ENCODE measurements around the gene AVL9. TPM values are rescaled to one million over a fixed set of nuclear protein-coding genes. Genes with fewer than 3 reads are reported as not detected.

The AVL9 gene
- total and polyA plus RNA-seq, 2 experiments from 2014 or later, result 14.0 to 55.7 TPM

DNA sequence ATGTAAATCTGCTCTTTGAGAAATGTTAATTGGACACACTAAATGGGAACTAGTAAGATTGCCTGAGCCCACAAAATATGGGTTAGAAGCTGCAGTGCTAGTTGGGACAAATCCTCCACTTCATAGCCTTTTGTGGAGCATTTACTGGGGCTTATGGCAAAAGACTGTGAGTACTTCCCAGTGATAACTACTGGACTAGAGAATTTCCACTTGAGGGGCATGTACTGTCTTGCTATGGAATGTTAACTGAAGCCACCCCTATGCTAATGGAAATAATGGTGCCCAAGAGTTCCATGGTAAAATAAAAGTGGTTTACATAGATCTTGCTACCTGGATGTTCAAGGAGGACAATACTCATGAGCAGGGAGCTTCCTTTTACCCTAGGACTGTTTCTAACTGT lies 29.3 kb downstream of the AVL9 start:
- Histone ChIP-seq H3K27ac (no peak overlapping the region), H4K20me1 (ENCODE audit: insufficient read depth, poor library complexity, severe bottlenecking) (peaks cover 8% of the 10 kb centered on the region), H2AFZ (no peak overlapping the region)

GRCh38 chr7:32525839-32526238 lies 30.6 kb downstream of the AVL9 start:
- peaks cover 87% of the 10 kb centered on the region for H3K79me2 ChIP-seq

More for the DNA sequence above, 29.3 kb downstream of the AVL9 start:
- H3K27me3 ChIP-seq, result no peaks in the 10 kb centered on the region
- TF ChIP-seq EZH2 (IDR thresholded peaks at IDR 0.05; ENCODE audit: borderline replicate concordance), result no peak
- TF ChIP-seq EZH2phosphoT487 (IDR thresholded peaks at IDR 0.05; ENCODE audit: low read depth, severe bottlenecking, unreplicated experiment), result no peak
- TF ChIP-seq, protein P1, sequence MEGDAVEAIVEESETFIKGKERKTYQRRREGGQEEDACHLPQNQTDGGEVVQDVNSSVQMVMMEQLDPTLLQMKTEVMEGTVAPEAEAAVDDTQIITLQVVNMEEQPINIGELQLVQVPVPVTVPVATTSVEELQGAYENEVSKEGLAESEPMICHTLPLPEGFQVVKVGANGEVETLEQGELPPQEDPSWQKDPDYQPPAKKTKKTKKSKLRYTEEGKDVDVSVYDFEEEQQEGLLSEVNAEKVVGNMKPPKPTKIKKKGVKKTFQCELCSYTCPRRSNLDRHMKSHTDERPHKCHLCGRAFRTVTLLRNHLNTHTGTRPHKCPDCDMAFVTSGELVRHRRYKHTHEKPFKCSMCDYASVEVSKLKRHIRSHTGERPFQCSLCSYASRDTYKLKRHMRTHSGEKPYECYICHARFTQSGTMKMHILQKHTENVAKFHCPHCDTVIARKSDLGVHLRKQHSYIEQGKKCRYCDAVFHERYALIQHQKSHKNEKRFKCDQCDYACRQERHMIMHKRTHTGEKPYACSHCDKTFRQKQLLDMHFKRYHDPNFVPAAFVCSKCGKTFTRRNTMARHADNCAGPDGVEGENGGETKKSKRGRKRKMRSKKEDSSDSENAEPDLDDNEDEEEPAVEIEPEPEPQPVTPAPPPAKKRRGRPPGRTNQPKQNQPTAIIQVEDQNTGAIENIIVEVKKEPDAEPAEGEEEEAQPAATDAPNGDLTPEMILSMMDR (IDR thresholded peaks at IDR 0.05; ENCODE audit: poor library complexity), result no peak
- no peak overlapping the region for H3K4me2 ChIP-seq
- H3K36me3 ChIP-seq (replicated peaks; ENCODE audit: insufficient read depth, low read depth), result no peaks in the 10 kb centered on the region
- no peak overlapping the region for H3K4me3 ChIP-seq
- peaks cover 7% of the 10 kb centered on the region for H3K9me3 ChIP-seq (ENCODE audit: low read depth)
- H3K4me1 ChIP-seq (ENCODE audit: insufficient read depth), result no peaks in the 10 kb centered on the region
- H3K79me2 ChIP-seq, result peaks cover 88% of the 10 kb centered on the region
- no peak for DNase-seq (ENCODE audit: low spot score)
- H3K9me2 ChIP-seq (replicated peaks; ENCODE audit: insufficient read depth), result no peaks in the 10 kb centered on the region

GRCh38 chr7:32531402-32531801 lies 36.1 kb downstream of the AVL9 start:
- Histone ChIP-seq H3K4me2 (no peak overlapping the region), H3K27ac (no peak overlapping the region), H3K4me1 (ENCODE audit: insufficient read depth) (no peaks in the 10 kb centered on the region), H3K36me3 (replicated peaks; ENCODE audit: insufficient read depth, low read depth) (no peaks in the 10 kb centered on the region), H4K20me1 (ENCODE audit: insufficient read depth, poor library complexity, severe bottlenecking) (peaks cover 15% of the 10 kb centered on the region), H3K4me3 (no peak overlapping the region), H2AFZ (no peak overlapping the region), H3K79me2 (peaks cover 81% of the 10 kb centered on the region), H3K27me3 (no peaks in the 10 kb centered on the region), H3K9me3 (ENCODE audit: low read depth) (no peaks in the 10 kb centered on the region), H3K9me2 (replicated peaks; ENCODE audit: insufficient read depth) (no peaks in the 10 kb centered on the region)
- no peak for TF ChIP-seq EZH2 (IDR thresholded peaks at IDR 0.05; ENCODE audit: borderline replicate concordance)
- no peak for TF ChIP-seq EZH2phosphoT487 (IDR thresholded peaks at IDR 0.05; ENCODE audit: low read depth, severe bottlenecking, unreplicated experiment)
- TF ChIP-seq, protein P1 (IDR thresholded peaks at IDR 0.05; ENCODE audit: poor library complexity), result no peak
- DNase-seq (ENCODE audit: low spot score), result no peak
- WGBS (ENCODE audit: low lambda C conversion rate, missing lambda C conversion rate), result 88% methylated on average over 13 of the region's 13 CpGs

More at GRCh38 chr7:32525839-32526238, 30.6 kb downstream of the AVL9 start:
- Histone ChIP-seq H3K27me3 (no peaks in the 10 kb centered on the region), H2AFZ (no peak overlapping the region), H3K9me2 (replicated peaks; ENCODE audit: insufficient read depth) (no peaks in the 10 kb centered on the region), H3K4me3 (no peak overlapping the region), H3K27ac (no peak overlapping the region), H3K9me3 (ENCODE audit: low read depth) (no peaks in the 10 kb centered on the region), H3K4me1 (ENCODE audit: insufficient read depth) (no peaks in the 10 kb centered on the region), H4K20me1 (ENCODE audit: insufficient read depth, poor library complexity, severe bottlenecking) (peaks cover 8% of the 10 kb centered on the region), H3K36me3 (replicated peaks; ENCODE audit: insufficient read depth, low read depth) (no peaks in the 10 kb centered on the region), H3K4me2 (no peak overlapping the region)
- no peak for TF ChIP-seq EZH2phosphoT487 (IDR thresholded peaks at IDR 0.05; ENCODE audit: low read depth, severe bottlenecking, unreplicated experiment)
- TF ChIP-seq, protein P1 (IDR thresholded peaks at IDR 0.05; ENCODE audit: poor library complexity), result no peak
- DNase-seq (ENCODE audit: low spot score), result no peak
- 89% methylated on average over 4 of the region's 4 CpGs for WGBS (ENCODE audit: low lambda C conversion rate, missing lambda C conversion rate)

DNA sequence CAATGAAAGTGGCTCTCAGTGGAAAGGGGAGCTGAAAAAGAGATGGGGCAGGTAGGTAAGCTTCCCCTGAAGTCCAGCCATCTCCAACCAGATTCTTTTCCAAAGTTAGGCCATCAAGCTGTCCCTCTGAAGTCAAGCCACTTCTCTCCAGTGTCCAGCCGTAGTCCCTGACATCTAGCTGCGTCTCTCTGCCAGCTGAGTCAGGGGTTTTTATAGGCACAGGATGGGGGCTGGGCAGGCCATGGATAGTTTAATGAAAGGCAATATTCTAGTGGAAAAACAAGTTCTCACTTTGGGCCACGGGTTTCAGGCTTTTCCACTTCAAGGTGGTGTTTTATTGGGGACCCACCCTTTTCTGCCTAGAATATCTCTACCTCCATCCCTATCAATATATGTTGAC lies 36.8 kb downstream of the AVL9 start:
- Histone ChIP-seq H3K4me3 (no peak overlapping the region), H4K20me1 (ENCODE audit: insufficient read depth, poor library complexity, severe bottlenecking) (peaks cover 15% of the 10 kb centered on the region), H3K4me2 (no peak overlapping the region), H3K9me3 (ENCODE audit: low read depth) (no peaks in the 10 kb centered on the region), H3K79me2 (peaks cover 81% of the 10 kb centered on the region), H3K27me3 (no peaks in the 10 kb centered on the region), H3K36me3 (replicated peaks; ENCODE audit: insufficient read depth, low read depth) (no peaks in the 10 kb centered on the region), H2AFZ (no peak overlapping the region), H3K9me2 (replicated peaks; ENCODE audit: insufficient read depth) (no peaks in the 10 kb centered on the region), H3K4me1 (ENCODE audit: insufficient read depth) (no peaks in the 10 kb centered on the region), H3K27ac (no peak overlapping the region)
- TF ChIP-seq EZH2phosphoT487 (IDR thresholded peaks at IDR 0.05; ENCODE audit: low read depth, severe bottlenecking, unreplicated experiment), result no peak
- TF ChIP-seq, protein P1 (IDR thresholded peaks at IDR 0.05; ENCODE audit: poor library complexity), result no peak
- DNase-seq (ENCODE audit: low spot score), result no peak
- WGBS (ENCODE audit: low lambda C conversion rate, missing lambda C conversion rate), result 67% methylated on average over 3 of the region's 3 CpGs

Measured in hepatocyte (in vitro differentiated cells).